GM19328 (cell line): ENCODE data around the gene OR11H12.
"Not testable (repeated sequence)": the region's sequence is repeated elsewhere in the genome, so short reads cannot be mapped to it uniquely, and the experiment has no call there.

Experiments
- ATAC-seq: cut with Tn5 transposase; IDR thresholded peaks from one replicate; pipeline ENCODE4 v1.9.1; 2021; ENCODE audit warnings: mild to moderate bottlenecking, moderate library complexity; ENCODE audit not compliant: unreplicated experiment

OR11H12 gene, protein sequence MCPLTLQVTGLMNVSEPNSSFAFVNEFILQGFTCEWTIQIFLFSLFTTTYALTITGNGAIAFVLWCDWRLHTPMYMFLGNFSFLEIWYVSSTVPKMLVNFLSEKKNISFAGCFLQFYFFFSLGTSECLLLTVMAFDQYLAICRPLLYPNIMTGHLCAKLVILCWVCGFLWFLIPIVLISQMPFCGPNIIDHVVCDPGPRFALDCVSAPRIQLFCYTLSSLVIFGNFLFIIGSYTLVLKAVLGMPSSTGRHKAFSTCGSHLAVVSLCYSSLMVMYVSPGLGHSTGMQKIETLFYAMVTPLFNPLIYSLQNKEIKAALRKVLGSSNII

GRCh38 chr14:18600817-18601216 is at the start of gene OR11H12:
Gene OR11H12 (plus strand): TSS chr14:18601117. CDS start chr14:18601117, 0 bp downstream.
- ATAC-seq, result not testable (repeated sequence)

DNA sequence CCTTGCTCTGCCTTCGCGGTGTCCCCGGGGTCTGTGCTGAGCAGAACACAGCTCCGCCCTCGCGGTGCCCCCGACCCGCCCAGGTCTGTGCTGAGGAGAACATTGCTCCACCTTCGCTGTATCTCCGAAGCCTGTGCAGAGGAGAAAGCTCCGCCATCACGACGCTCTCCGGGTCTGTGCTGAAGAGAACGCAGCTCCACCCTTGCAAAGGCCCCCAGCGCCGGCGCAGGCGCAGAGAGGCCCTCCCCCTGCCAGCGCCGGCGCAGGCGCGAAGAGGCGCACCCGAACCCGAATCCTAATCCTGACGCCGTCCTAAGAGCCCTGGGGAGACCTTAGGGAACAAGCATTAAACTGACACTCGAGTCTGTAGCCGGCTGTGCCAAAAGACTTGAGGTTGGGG is 18.0 kb upstream of the OR11H12 start:
- not testable (repeated sequence) for ATAC-seq

GRCh38 chr14:18626610-18627213 is 25.8 kb downstream of the OR11H12 start:
- ATAC-seq, result not testable (repeated sequence)

GRCh38 chr14:18636066-18636465 is 35.1 kb downstream of the OR11H12 start:
- ATAC-seq, result not testable (repeated sequence)

DNA sequence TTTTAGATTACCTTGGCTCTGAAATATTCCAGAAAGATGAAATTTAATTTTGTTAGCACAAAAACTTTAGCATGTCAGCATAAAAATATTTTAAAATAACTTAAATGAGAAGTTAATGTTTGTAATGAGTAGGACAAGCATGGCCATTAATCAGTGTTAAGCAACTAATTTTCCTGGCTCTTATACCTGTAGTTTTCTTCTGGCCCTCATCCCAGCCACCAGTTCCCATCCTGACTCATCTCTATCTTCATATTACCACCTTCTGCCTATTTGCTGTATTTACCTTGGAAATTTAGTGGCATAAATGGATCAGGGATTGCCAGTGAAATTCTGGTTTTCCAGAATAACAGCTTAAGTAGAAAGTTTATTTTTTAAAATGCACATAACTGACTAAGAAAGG is 37.1 kb downstream of the OR11H12 start:
- not testable (repeated sequence) for ATAC-seq

DNA sequence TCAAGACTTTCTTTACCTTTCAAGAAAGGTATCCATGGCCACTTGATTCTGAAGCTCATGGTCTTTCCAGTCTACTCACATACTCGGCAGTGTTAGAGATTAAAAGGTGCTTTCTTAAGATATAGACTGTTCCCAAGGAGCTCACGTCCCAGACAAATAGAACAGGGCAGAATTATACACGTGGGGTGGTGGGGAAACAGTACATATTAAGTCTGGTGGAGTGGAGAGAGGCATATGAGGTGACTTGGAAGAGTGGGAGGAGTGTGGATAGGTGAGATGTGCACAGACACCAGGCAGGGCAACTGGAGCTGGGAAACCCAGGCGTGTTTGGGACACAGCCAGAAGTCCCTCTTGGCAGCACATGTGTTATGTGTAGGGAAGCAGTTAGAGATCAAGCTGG is 37.9 kb downstream of the OR11H12 start:
- ATAC-seq, result not testable (repeated sequence)

GRCh38 chr14:18646075-18646730 is 45.3 kb downstream of the OR11H12 start:
- ATAC-seq, result not testable (repeated sequence)
